NCI-H146 (cell line): ENCODE data around the gene KCNQ2.

Source experiments
- DNase-seq: peaks from one replicate; lab custom pipeline; 2025; lab: John Stamatoyannopoulos, UW

Gene KCNQ2

DNA sequence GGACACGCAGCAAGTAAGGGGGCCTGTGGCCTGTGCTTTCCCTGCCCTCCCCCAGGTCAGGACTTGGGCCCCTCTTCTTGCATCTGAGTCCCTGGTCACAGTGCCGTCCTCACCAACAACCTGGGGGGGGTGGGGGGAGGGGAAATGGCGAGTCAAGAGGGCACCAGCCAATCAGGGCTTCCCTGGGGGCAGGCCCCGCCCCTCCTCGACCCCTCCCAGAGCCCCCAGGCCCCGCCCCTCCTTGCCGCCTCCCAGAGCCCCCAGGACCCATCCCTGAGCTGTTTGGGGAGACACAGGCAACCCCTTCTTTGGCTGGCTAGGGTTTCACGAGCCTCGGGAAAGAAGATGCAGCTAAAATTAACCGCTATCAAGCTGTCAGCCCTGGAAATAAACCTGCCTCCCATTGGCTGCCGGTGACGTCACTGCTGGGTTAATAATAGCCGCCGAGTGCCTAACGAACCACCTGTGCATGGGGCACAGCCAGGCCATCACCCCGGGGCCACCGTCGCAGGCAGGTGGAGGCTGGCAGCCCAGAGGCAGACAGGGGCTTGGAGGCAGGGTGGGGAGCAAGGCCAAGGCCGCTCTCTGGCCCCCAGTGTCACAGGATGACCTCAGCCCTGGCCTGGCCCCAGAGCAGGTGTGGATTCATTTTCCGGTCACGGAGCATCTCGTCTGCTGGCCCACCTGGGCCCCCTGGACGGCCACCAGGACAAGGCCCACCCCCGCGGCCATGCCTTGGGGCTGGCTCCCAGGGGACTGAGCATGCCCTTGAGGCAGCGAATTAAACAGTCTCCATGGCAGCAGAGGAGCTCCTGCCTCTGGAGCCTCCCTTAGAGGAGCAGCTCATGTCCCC lies 29.6 kb upstream of the KCNQ2 start:
- DNase-seq = peak; percentile 98

- no peak for DNase-seq
Observed at GRCh38 chr20:63500902-63501817, 28.7 kb upstream of the KCNQ2 start.

DNA sequence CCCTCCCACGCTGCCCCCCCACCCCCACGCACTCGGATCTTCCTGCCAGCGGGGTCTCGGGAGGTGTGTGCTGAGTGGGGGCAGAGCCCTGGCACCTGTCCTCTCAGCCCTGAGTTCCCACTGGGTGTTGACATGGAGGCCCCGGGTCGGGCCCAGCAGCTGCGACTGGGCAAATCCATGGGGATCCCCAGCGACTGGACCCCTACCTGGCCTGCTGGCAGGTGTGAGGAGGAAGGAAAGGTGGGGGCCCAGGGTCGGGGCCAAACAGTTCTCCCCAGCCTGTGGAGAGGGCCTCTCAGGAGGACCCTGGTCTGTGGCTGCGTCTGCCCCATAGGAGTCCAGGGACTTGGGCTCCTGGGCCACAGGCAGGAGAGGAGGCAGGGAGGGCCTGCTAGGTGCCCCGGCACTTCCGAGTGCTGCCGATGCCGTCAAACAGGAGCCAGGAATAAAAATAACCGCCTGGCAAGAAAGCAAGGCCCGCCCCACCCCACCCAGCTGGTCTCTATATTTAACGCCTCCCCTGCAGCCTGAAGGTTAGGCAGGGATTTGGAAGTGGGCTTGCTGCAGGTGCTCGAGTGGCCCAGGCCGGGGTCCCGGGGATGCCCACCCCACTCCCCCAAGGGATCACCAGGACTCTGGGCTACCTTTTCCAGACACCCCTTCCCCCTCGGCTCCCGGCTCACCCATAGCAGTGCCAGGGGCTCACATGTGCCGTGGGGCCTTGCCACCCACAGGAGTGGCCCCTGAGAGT lies 27.9 kb upstream of the KCNQ2 start:
- DNase-seq = no peak

DNA sequence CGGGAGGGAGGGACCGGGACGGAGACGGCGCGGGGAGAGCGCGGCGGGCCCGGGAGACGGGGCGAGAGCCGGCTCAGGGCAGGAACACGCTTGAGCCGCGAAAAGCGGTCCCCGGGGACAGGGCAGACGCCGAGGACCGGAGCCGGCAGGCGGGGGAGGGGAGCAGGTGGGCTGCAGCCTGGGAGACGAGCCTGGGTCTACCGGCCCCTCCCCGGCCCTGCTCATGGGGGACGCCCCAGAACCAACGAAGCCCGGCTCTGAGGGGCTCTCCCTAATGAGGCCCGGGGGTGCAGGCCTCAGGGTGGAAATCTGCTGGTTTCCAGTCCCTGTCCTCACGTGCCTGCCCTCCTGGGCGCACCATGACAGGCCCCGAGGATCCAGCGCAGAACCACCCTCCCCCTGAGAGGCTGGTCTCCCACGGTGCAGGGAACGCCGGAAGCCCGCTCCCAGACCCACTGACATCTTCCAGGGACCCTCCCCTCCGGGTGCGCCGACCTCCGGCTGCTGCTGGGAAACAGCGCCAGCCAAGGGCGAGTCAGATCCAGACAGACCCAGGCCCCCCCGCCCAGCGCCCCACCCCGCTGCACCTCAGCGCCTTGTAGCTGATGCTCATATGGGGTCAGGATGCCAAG lies 27.0 kb upstream of the KCNQ2 start:
- DNase-seq = peak; percentile 70

GRCh38 chr20:63498960-63499337 lies 26.5 kb upstream of the KCNQ2 start, which contains the start of gene EEF1A2:
EEF1A2 (minus strand) TSS chr20:63499083; CDS start chr20:63497763, 1,320 bp downstream.
- DNase-seq = peak; percentile 70

DNA sequence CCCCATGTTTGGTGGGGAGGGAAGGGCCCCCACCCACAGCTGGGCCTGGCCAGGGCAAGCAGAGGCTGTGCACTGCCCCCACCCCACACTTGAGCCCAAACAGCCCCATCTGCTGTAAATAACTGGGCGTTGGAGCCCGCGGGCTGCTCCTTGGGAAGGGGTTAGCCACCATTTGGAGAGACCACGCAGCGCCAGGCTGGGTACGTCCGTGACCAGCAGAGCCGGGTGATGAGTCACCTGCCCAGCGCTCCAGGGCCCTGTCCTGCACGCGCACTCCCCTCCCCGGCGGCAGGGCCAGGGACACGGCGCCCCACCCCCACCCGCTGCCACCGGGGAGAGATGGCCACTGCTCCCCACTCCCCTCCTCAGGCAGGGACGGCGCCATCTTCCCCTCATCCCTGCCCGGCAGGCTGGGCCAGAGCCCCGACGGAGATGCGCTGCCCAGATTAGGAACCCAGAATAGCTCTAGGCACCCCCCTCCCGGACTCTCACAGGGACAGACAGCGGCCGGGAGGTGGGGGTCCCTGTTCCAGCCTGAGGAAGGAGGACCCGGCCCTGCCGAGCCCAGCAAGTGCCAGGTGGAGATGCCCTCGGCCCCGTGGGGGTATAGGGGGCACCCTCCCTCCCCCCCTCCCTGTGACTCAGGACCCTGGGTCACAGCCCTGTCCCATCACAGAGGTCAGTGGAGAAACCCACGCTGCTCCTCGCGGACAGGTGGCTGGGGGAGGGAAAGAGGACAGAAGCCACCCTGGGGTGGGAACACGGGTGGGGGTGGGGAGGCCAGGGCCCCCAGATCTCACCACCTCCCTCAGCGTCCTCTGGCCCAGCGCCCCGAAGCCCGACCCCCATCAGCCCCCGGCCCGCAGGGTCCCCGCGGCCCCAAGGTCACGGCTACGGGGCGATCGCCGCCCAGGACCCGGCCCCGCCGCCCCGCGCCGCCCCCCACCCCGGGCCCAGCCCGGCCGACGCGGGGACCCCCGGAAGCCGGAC lies 25.8 kb upstream of the KCNQ2 start:
- DNase-seq = peak; percentile 65

DNA sequence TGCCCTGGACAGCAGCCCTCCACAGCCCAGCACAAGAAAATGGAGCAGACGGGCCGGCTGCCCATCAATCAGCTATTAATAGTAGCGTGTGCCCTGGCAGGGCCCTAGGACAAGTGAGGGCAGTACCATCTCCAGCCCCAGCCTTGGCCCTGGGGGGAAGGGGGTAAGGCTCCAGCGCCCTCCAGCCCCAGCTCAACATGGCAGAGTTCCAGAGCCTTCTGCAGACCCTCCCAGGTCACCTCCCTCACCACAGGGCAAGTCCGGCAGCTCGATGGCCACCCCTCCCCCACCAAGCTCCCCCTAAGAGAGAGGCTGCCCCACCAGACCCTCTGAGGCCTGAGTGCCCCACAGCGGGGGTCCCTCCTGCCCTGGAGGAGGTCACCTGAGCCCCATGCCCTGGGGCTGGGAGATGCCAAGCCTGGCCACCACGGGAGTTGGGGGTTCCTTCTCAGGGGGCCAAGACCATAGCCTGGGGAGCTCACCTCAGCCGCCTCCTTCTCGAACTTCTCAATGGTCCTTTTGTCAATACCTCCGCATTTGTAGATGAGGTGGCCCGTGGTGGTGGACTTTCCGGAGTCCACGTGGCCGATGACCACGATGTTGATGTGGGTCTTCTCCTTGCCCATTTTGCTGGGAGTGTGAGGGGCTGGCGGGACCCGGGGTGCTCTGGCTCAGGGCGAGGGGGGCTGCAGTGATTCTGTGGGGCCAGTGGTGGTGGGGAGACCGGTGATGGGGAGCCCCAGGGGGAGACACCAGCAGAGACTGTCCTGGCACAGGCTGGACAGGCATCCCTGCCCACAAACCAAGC lies 24.9 kb upstream of the KCNQ2 start:
- no peak for DNase-seq

- DNase-seq = no peak
Observed at GRCh38 chr20:63496596-63497120, 24.2 kb upstream of the KCNQ2 start.

DNA sequence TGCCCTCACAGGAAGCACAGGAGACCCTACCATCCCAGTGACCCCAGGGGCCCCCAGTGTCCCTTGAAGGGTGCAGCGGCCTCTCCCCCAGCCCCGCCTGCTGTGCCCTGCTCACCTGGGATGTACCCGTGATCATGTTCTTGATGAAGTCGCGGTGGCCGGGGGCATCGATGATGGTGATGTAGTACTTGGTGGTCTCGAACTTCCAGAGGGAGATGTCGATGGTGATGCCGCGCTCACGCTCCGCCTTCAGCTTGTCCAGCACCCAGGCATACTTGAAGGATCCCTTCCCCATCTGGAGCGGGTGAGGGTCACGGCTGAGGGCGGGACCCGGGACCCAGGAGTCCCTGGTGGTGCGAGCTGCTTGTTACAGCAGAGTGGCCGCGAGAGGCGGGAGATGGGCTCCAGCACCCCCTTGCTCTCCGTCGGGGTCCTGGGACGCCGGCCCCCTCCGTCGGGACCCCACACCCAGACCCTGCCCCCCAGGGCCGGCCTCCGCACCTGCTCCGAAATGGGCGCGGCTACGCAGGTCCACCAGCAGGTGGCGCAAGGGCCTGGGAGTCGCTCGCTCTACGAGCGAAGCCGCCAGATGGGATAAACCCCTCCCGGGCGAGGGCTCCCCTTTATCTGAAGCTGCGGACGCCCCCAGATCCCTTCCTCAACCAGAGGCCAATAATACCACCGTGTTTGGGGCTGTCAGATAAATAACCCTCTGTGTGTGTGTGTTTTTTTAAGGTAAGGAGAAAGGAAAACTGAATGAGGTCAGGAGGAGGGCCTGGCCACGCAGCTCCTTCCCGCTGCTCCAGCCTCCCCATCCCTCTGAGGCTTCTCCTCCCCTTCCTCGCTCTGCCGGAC lies 23.5 kb upstream of the KCNQ2 start:
- peak; percentile 37 for DNase-seq

- DNase-seq = no peak
Observed at GRCh38 chr20:63495167-63495720, 22.8 kb upstream of the KCNQ2 start.

DNA sequence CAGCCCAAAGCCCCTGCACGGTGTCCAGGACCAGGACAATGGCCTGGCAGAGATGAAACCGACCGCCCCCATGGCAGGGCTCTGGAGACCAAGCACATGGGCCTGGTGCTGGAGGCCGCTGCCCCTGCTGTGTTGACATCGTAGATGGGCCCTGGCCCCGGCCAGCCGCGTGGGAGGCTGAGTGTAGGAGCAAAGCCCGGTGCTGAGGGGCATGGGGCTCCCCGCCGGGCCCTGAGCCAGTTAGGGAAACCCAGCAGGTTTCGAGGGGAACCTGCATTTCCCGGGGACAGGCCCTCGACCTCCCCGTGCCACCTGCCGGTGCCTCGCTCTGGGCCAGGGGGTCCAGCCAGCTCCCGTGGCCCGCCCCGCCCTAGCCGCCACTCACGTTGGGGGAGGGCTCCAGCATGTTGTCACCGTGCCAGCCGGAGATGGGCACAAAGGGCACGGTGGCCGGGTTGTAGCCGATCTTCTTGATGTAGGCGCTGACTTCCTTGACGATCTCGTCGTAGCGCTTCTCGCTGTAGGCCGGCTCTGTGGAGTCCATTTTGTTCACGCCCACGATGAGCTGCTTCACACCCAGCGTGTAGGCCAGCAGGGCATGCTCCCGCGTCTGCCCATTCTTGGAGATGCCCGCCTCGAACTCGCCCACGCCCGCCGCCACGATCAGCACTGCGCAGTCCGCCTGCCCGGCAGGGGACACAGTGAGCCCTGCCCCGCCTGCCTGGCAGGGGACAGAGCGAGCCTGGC lies 22.1 kb upstream of the KCNQ2 start:
- DNase-seq = no peak

- no peak for DNase-seq
Observed at GRCh38 chr20:63494084-63494419, 21.6 kb upstream of the KCNQ2 start.

- DNase-seq = no peak
Observed at GRCh38 chr20:63493563-63494020, 21.1 kb upstream of the KCNQ2 start.

DNA sequence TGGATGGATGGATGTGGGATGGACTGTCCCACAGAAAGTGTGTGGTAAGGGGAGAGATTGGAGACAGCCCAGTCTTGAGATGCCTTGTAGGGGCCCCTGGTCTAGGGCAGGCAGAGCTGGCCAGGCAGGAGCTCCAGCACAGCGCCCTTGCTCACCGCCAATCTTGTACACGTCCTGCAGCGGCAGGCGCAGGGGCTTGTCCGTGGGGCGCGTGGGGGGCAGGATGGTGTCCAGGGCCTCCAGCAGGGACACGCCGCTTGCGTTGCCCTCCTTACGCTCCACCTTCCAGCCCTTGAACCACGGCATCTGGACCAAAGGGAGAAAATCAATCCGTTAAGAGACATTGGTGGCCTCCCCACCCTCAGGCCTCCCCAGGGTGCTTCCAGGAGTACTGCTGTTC lies 20.5 kb upstream of the KCNQ2 start:
- no peak for DNase-seq

- DNase-seq = no peak
Observed at GRCh38 chr20:63492518-63492917, 20.1 kb upstream of the KCNQ2 start.

DNA sequence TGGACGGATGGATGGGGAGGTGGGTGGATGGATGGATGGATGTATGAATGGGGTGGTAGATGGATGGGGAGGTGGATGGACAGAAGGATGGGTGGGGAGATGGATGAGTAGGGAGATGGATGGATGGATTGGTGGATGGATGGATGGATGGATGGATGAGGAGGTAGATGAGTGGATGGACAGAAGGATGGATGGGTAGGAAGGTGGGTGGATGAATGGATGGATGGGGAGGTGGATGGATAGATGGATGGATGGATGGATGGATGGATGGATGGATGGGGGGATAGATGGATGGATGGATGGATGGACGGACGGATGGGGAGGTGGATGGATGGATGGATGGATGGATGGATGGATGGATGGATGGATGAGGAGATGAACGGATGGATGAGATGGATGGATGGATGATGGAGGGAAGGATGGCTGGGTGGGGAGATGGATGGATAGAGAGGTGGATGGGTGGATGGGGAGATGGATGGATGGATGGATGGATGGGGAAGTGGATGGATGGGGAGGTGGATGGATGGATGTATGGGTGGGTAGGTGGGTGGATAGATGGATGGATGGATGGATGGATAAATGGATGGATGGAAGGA lies 19.3 kb upstream of the KCNQ2 start:
- DNase-seq = no peak

GRCh38 chr20:63491078-63491477 lies 18.6 kb upstream of the KCNQ2 start:
- DNase-seq = no peak
